HG03280 (cell line): ENCODE results near the gene PEF1.

ENCODE experiments used
- ATAC-seq: cut with Tn5 transposase; IDR thresholded peaks from one replicate; pipeline ENCODE4 v1.9.1; 2021; ENCODE audit warnings: mild to moderate bottlenecking, moderate library complexity; ENCODE audit not compliant: unreplicated experiment

PEF1 gene

GRCh38 chr1:31655104-31655503, 10.4 kb upstream of the PEF1 start:
- ATAC-seq, result no peak

GRCh38 chr1:31654474-31654776, 9.7 kb upstream of the PEF1 start:
- ATAC-seq, result no peak

- no peak for ATAC-seq
Observed at GRCh38 chr1:31653717-31654473, 9.2 kb upstream of the PEF1 start.

DNA sequence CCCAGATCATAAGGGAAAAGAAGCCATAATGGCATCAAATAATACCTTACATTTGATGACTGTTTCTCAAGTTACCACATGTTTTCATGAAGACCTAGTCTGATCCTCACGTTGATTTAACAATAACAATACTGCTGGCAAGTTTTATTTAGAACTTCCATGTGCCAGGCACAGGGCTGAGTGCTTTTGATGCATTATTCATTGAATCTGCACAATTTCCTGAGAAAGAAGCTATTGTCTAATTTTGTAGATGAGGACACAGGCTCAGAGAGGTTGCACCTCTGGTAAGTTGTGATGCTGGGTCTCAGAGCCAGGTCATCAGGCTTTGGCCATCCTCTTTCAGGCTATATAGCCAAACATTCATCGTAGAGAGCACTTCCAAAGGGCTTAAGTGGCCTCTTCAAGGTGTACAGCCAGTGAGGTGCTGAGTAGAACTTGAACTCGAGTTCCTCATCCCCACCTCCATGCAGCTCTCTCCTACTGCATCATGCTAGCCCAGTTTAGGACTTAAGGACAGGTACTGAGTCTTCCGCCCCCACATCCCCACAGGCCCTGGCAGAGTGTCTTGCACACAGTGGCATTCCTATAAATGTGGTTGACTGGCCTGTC, 8.3 kb upstream of the PEF1 start:
- no peak for ATAC-seq

GRCh38 chr1:31651766-31652165, 7.1 kb upstream of the PEF1 start:
- ATAC-seq, result no peak

GRCh38 chr1:31651089-31651420, 6.4 kb upstream of the PEF1 start:
- ATAC-seq, result no peak

GRCh38 chr1:31650161-31651088, 5.7 kb upstream of the PEF1 start:
- no peak for ATAC-seq

DNA sequence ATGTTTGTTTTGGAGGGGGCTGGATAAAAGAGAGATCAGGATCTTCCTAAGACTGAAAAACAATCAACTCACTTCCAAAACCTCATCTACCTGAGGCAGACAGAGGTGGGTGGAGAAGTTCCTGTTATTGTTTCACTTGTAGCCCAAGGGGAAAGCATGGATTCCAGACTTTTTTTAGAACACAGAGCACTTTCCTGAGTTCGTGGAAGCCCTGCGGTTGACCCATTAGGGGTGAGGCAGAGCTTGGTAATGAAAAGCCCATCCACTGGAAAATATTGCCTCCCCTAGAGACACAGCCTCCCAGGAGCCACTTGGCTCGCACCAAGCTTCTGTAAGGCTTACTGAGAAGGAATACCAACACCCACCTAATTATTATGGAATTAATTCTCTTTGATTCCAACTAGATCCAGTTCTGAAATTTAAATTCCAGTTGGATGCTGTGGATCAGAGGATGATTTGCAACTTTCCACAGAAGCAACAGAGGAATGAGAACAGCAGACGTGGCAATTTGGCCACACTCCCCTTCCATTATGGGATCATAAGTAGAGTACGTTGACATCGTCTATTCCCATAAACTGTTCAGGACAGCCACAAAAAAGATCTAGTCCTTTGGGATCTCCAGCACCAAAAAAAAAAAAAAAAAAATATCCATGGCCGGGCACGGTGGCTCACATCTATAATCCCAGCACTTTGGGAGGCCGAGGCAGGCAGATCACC, 4.1 kb upstream of the PEF1 start:
- no peak for ATAC-seq

DNA sequence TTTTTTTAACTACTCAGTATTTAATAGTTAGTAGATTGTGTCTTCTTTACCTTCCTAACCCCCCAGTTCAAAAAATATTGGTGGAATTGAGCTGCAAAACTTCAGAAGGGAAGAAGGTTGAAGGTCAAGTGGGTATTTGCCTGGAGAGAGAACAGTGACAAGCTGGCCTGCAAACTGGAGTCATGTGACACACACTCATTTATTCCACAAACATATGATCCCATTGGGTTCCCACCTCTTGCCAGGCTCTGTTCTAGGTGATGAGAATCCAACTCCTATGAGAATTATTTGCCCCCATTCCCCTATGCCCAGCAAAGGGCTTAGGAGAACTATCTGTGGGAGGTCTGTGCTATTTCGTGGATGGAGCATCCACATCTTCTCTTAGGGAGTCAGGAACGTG, 3.5 kb upstream of the PEF1 start:
- no peak for ATAC-seq

- no peak for ATAC-seq
Observed at GRCh38 chr1:31647106-31647505, 2.4 kb upstream of the PEF1 start.

DNA sequence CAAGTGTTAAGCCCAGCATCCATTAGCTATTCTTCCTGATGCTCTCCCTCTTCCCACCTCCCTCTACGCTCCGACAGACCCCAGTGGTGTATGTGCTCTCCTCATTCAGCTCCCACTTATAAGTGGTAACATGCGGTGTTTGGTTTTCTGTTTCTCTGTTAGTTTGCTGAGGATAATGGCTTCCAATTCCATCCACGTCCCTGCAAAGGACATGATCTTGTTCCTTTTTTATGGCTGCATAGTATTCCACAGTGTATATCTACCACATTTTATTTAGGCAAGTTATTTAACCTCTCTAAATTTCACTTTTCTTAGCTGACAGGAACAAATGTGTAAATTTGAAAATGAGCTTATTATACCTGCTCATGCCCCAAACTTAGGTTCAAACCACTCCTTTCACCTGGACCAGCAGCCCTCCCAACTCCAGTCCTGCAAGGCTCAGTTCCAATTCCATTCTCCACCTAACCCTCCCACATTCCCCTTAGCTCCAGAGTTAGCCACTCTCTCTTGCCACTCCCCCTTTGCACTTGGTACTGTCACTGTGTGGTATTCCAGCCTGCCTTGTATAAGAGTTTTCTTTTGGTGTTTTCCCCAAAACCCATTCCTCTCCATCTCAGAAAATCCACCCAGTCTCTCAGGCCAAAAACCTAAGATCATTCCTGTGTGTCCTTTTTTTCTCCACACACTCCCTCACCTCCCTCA, 1.7 kb upstream of the PEF1 start:
- ATAC-seq, result no peak

GRCh38 chr1:31645274-31645568, 545 bp upstream of the PEF1 start:
- ATAC-seq, result no peak

DNA sequence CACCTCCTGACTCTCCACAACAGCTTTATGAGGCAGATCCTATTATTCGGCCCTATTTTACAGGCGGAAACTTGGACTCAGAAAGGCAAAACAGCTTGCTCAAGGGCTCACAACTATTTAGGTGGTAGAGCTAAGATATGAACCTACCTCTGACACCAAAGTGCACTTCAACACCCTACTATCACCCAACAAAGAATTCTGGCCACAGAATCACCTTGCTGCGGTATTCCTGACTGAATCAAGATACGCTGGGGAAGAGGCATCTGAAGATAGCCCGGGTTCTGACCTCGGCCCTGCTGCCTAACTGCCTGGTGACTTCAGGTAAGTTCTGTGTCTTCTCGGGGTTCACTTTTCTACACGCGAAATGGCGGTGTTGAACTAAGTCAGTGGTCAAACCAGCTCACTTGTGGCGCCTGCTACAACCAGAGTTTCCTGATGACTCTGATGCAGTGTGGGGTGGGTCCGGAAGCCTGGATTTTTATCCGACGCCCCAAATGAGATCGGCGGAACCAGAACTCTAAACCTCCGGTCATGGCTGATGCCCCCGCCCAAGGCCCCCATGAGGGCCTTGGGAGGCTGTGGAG, 608 bp downstream of the PEF1 start:
- no peak for ATAC-seq

DNA sequence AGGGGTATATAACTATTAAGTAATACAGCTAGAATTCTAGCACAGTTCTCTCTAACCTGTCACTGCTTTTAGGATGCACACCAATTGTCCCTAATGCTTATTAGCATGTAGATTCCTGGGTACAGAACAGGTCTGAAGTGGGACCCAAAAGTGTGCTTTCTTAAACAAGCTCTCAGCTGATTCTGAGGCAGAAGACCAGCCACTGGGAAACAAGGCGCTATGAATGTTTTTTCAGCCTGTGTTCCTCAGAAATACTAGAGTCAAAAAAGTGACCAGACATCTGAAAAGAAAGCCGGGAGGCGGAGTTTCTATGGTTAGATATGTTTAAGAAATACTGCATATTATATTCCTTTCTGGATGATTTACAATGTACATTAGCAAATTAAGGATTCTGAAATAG, 1.8 kb downstream of the PEF1 start:
- no peak for ATAC-seq

- ATAC-seq, result no peak
Observed at GRCh38 chr1:31642366-31642765, 2.3 kb downstream of the PEF1 start.

GRCh38 chr1:31640964-31641363, 3.7 kb downstream of the PEF1 start:
- ATAC-seq, result no peak

DNA sequence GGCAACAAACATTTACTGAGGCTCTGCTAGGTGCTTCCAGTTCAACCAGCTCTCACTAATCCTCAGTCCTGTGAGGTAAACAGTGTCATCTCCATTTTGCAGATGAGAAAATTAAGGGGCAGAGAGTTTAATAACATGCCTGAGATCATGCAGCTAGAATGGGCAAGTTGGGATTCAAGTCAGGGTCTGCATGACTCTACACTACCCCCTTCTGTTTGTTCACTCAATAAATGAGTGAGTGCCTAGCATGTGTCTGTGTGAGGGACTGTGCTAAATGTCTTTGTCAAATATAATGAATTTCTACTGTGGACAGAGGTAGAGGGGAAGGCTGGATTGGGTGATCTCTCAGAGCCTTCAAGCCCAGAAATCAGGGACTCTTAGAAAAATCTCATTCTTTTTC, 4.5 kb downstream of the PEF1 start:
- no peak for ATAC-seq

DNA sequence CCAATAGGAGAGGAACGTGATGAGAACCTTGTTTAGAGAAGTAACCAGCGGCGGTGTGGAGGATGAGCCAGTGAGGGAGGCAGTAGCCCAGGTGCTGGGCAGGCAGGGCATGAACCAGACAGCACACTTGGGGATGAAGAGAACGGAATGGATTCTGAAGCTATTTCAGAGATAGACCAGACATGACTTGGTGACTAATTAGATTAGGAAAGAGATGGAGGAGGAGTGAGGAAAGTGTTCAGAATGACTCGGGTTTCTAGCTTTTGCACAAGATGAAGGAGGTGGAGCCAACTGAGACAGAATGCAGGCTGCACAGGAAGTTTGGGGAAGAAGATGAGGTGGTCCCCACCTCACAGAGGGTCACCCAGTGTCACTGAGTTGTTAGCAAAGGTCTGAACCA, 5.1 kb downstream of the PEF1 start:
- ATAC-seq, result no peak

GRCh38 chr1:31637915-31638673, 6.6 kb downstream of the PEF1 start:
- ATAC-seq, result no peak

DNA sequence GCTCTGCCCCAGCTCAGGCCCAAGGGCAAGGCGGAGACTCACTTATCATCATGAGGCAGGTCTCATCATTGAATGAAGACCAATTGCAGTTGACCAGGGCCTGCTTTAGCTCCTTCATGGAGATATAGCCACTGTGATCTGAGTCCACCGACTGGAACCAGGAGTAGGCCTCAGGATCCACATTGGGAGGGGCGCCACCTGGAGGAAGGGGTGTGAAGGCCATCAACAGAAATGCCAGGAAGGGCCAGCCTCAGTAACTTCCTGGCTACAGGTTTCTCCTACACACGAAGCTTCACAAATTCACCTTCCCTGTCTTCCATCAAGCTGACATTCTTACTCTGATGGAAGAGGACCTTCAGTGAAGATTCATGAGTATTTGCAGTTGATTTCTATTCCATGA, 11.6 kb downstream of the PEF1 start:
- ATAC-seq, result no peak
